Upper lobe of left lung (tissue), 6 donors: ENCODE results near the gene ST6GALNAC6. TPM values are rescaled to one million over a fixed set of nuclear protein-coding genes. Genes with fewer than 3 reads are reported as not detected.
"Not testable (repeated sequence)": the region's sequence is repeated elsewhere in the genome, so short reads cannot be mapped to it uniquely, and the experiment has no call there.

ENCODE experiments used
- ATAC-seq, 2 donors: fragments of 200-7000 bp; cut with Tn5 transposase; one replicate each; pipeline ENCODE4 v1.9.1; 2022; ENCODE audit warnings: mild to moderate bottlenecking in 2 of 2, moderate library complexity in 2 of 2; ENCODE audit not compliant: low FRiP score in 2 of 2
- DNase-seq, 2 donors: peaks; one replicate each; pipeline ENCODE4 v3.0.0-alpha.2; 2019 to 2020
- H3K27ac ChIP-seq, 4 donors: fragments of 200-600 bp; sonication (generic); one replicate each; pipeline ENCODE4 v1.5.1; 2016 to 2019
- H3K27me3 ChIP-seq, 4 donors: fragments of 200-600 bp; sonication (generic); one replicate each; pipeline ENCODE4 v1.5.1; 2017 to 2019
- H3K36me3 ChIP-seq, 4 donors: fragments of 200-600 bp; sonication (generic); one replicate each; pipeline ENCODE4 v1.5.1; 2016 to 2019
- H3K4me1 ChIP-seq, 4 donors: fragments of 200-600 bp; sonication (generic); one replicate each; pipeline ENCODE4 v1.5.1; 2018 to 2019
- H3K4me3 ChIP-seq, 4 donors: fragments of 200-600 bp; sonication (generic); one replicate each; pipeline ENCODE4 v1.5.1; 2017 to 2019; ENCODE audit warnings: mild to moderate bottlenecking in 2 of 4, moderate library complexity in 1 of 4
- H3K9me3 ChIP-seq, 4 donors: fragments of 200-600 bp; sonication (generic); one replicate each; pipeline ENCODE4 v1.5.1; 2018 to 2019
- CTCF ChIP-seq, 6 experiments: fragments of 450-650 bp in 4 of 6; fragments of 200-600 bp in 2 of 6; sonication (generic) in 2 of 6; IDR thresholded peaks; one replicate each; pipeline ENCODE4 v1.5.1; 2016 to 2019; ENCODE audit warnings: antibody characterized with exemption in 6 of 6
- EP300 ChIP-seq, 4 donors: sonication (generic); formaldehyde crosslinking; IDR thresholded peaks; one replicate each; pipeline ENCODE4 v1.5.1; 2017; ENCODE audit warnings: antibody characterized with exemption in 4 of 4, control low read depth in 2 of 4
- POLR2A ChIP-seq, 4 donors: fragments of 450-650 bp; IDR thresholded peaks; one replicate each; pipeline ENCODE4 v1.5.1; 2016 to 2017; ENCODE audit warnings: antibody characterized with exemption in 4 of 4, mild to moderate bottlenecking in 2 of 4
- POLR2AphosphoS5 ChIP-seq, 2 donors: sonication (generic); formaldehyde crosslinking; IDR thresholded peaks; one replicate each; pipeline ENCODE4 v1.5.1; 2017; ENCODE audit warnings: antibody characterized with exemption in 2 of 2
- WGBS, 2 donors: methylation state at CpG; one replicate each; pipeline ENCODE4 v1.1.5; 2017 to 2018; 5-methylcytosine and 5-hydroxymethylcytosine counted together
- total RNA-seq, 6 donors: library from RNA; depleted of rRNA in 4 of 6; stranded (reverse); fragments of >200 nt in 4 of 6; gene quantifications; one replicate each; pipeline versions ENCODE4 v1.1.0 to v1.2.1, GENCODE V29; 2016 to 2021
- donor health status: DM: no; HTN: no; CAD: no; lungs with moderate emphysema.
- donor health status: DM: no; HTN: yes; CAD: no; lungs with severe emphysema.

Gene ST6GALNAC6
- total RNA-seq, 6 donors from 2014 or later: 67.3 to 117 (median 85.2) TPM

- H3K27ac ChIP-seq: peak overlapping the region; percentile 84 to 91 (median 88)
- ATAC-seq (peak in 1 of 2 donors; percentile 10), DNase-seq (no peak)
- WGBS, 2 donors: 66 to 75% methylated on average over 15 to 16 of the region's 16 CpGs
- H3K4me3 ChIP-seq: no peak overlapping the region
- peaks cover 52 to 58% (median 53%) of the 10 kb centered on the region in 4 donors for H3K4me1 ChIP-seq
- H3K9me3 ChIP-seq: peaks cover 0 to 10% (median 3%) of the 10 kb centered on the region in 4 donors
- no peak for TF ChIP-seq POLR2A (IDR thresholded peaks at IDR 0.05)
- TF ChIP-seq POLR2AphosphoS5 (IDR thresholded peaks at IDR 0.05): peak; percentile 4 to 59
- TF ChIP-seq CTCF (IDR thresholded peaks at IDR 0.05): no peak
- H3K36me3 ChIP-seq: peaks cover 0 to 41% (median 11%) of the 10 kb centered on the region in 4 donors
- H3K27me3 ChIP-seq: no peaks in the 10 kb centered on the region
Measured at GRCh38 chr9:127844821-127845359, 54.5 kb downstream of the ST6GALNAC6 start.

GRCh38 chr9:127841087-127841835 is 58.1 kb downstream of the ST6GALNAC6 start:
- Histone ChIP-seq H3K4me3 (no peak overlapping the region), H3K9me3 (no peaks in the 10 kb centered on the region), H3K27ac (peak overlapping the region; percentile 87 to 96 (median 90)), H3K4me1 (peaks cover 66 to 72% (median 70%) of the 10 kb centered on the region in 4 donors), H3K27me3 (no peaks in the 10 kb centered on the region), H3K36me3 (peaks cover 0 to 40% (median 12%) of the 10 kb centered on the region in 4 donors)
- DNase-seq (no peak), ATAC-seq (no peak)
- 72 to 82% methylated on average over 10 to 15 of the region's 15 CpGs for WGBS, 2 donors
- TF ChIP-seq POLR2AphosphoS5 (IDR thresholded peaks at IDR 0.05) (no peak), CTCF (IDR thresholded peaks at IDR 0.05) (no peak), EP300 (IDR thresholded peaks at IDR 0.05) (no peak), POLR2A (IDR thresholded peaks at IDR 0.05) (no peak)

- ATAC-seq: peak; percentile 88 to 89
- H3K4me3 ChIP-seq: peak overlapping the region in 1 of 4 donors; percentile 7
- H3K9me3 ChIP-seq: no peaks in the 10 kb centered on the region
- 36 to 55% methylated on average over 16 to 17 of the region's 18 CpGs for WGBS, 2 donors
- H3K27me3 ChIP-seq: no peaks in the 10 kb centered on the region
- H3K27ac ChIP-seq: peak overlapping the region; percentile 87 to 96 (median 90)
- DNase-seq: peak; percentile 81 to 84
- TF ChIP-seq EP300 (IDR thresholded peaks at IDR 0.05): peak in 3 of 4 donors; percentile 85 to 97 (median 92)
- peak in 3 of 4 donors; percentile 12 to 75 (median 56) for TF ChIP-seq POLR2A (IDR thresholded peaks at IDR 0.05)
- no peak for TF ChIP-seq CTCF (IDR thresholded peaks at IDR 0.05)
- TF ChIP-seq POLR2AphosphoS5 (IDR thresholded peaks at IDR 0.05): peak; percentile 85 to 98
- peaks cover 71 to 77% (median 72%) of the 10 kb centered on the region in 4 donors for H3K4me1 ChIP-seq
- H3K36me3 ChIP-seq: peaks cover 0 to 40% (median 12%) of the 10 kb centered on the region in 4 donors
Measured at GRCh38 chr9:127838375-127839078, 60.9 kb downstream of the ST6GALNAC6 start.

GRCh38 chr9:127837346-127837745 is 62.1 kb downstream of the ST6GALNAC6 start:
- peak in 1 of 4 donors; percentile 20 for TF ChIP-seq EP300 (IDR thresholded peaks at IDR 0.05)
- TF ChIP-seq POLR2A (IDR thresholded peaks at IDR 0.05): no peak
- H3K4me1 ChIP-seq: peaks cover 74 to 87% (median 79%) of the 10 kb centered on the region in 4 donors
- peaks cover 0 to 31% (median 7%) of the 10 kb centered on the region in 4 donors for H3K36me3 ChIP-seq
- no peak for DNase-seq
- no peak for ATAC-seq
- H3K4me3 ChIP-seq: peak overlapping the region in 1 of 4 donors; percentile 7
- peak overlapping the region; percentile 87 to 96 (median 90) for H3K27ac ChIP-seq
- WGBS, 2 donors: 25 to 41% methylated on average over 4 of the region's 4 CpGs
- H3K27me3 ChIP-seq: no peaks in the 10 kb centered on the region
- H3K9me3 ChIP-seq: no peaks in the 10 kb centered on the region

GRCh38 chr9:127836561-127836960 is 62.8 kb downstream of the ST6GALNAC6 start:
- Histone ChIP-seq H3K4me1 (peaks cover 82 to 88% (median 83%) of the 10 kb centered on the region in 4 donors), H3K27ac (peak overlapping the region; percentile 87 to 96 (median 90))
- WGBS, 2 donors: 63 to 64% methylated on average over 3 of the region's 3 CpGs

More at GRCh38 chr9:127836561-127836960, 62.8 kb downstream of the ST6GALNAC6 start:
- DNase-seq, H3K27me3 ChIP-seq, H3K9me3 ChIP-seq, ATAC-seq: not testable (repeated sequence)
- H3K4me3 ChIP-seq: peak overlapping the region in 1 of 4 donors; percentile 15
- peaks cover 0 to 26% (median 4%) of the 10 kb centered on the region in 4 donors for H3K36me3 ChIP-seq
